Measurements from ENCODE around the gene GJA5.

Gene GJA5

GRCh38 chr1:147726168-147726567 is 34.2 kb downstream of the GJA5 start:
- DNase-seq = no peak

- no peak for DNase-seq
Observed at GRCh38 chr1:147725685-147726084, 34.7 kb downstream of the GJA5 start.

- peak; percentile 28 to 34 for DNase-seq
Observed at GRCh38 chr1:147723691-147724323, 36.6 kb downstream of the GJA5 start.

- DNase-seq = no peak
Observed at GRCh38 chr1:147722124-147722523, 38.3 kb downstream of the GJA5 start.

- DNase-seq = no peak
Observed at GRCh38 chr1:147721716-147722115, 38.7 kb downstream of the GJA5 start.

GRCh38 chr1:147720557-147720956 is 39.8 kb downstream of the GJA5 start:
- no peak for DNase-seq

GRCh38 chr1:147719711-147720225 is 40.6 kb downstream of the GJA5 start:
- DNase-seq = no peak

GRCh38 chr1:147719029-147719698 is 41.2 kb downstream of the GJA5 start:
- no peak for DNase-seq

- no peak for DNase-seq
Observed at GRCh38 chr1:147717706-147718097, 42.7 kb downstream of the GJA5 start.

- no peak for DNase-seq
Observed at GRCh38 chr1:147717051-147717705, 43.2 kb downstream of the GJA5 start.

GRCh38 chr1:147712605-147713004 is 47.8 kb downstream of the GJA5 start:
- no peak for DNase-seq
